GM18909 (cell line): ENCODE results near the gene PER1.

Source experiments
- ATAC-seq: cut with Tn5 transposase; IDR thresholded peaks from one replicate; pipeline ENCODE4 v1.9.1; 2021; ENCODE audit warnings: mild to moderate bottlenecking; ENCODE audit not compliant: unreplicated experiment, poor library complexity

Gene PER1

GRCh38 chr17:8152112-8152775 is at the start of gene PER1:
Gene PER1 (minus strand): TSS chr17:8152404. CDS start chr17:8150706, 1,698 bp downstream.
- no peak for ATAC-seq

- peak; percentile 31 for ATAC-seq
Observed at GRCh38 chr17:8192070-8192815, 40.0 kb upstream of the PER1 start.

- no peak for ATAC-seq
Observed at GRCh38 chr17:8190506-8190905, 38.3 kb upstream of the PER1 start.

GRCh38 chr17:8189711-8190477 is 37.7 kb upstream of the PER1 start, which contains the start of gene BORCS6:
Gene BORCS6 (minus strand): TSS chr17:8190180. CDS start chr17:8190140, 40 bp downstream.
- peak; percentile 49 for ATAC-seq

GRCh38 chr17:8189041-8189710 is 37.0 kb upstream of the PER1 start:
- ATAC-seq = no peak

GRCh38 chr17:8188263-8188839 is 36.1 kb upstream of the PER1 start:
- no peak for ATAC-seq

- peak; percentile 35 for ATAC-seq
Observed at GRCh38 chr17:8187517-8188262, 35.5 kb upstream of the PER1 start.

GRCh38 chr17:8186787-8187516 is 34.7 kb upstream of the PER1 start:
- ATAC-seq = peak; percentile 31

- peak; percentile 1 for ATAC-seq
Observed at GRCh38 chr17:8186446-8186786, 34.2 kb upstream of the PER1 start.

GRCh38 chr17:8185582-8186445 is 33.6 kb upstream of the PER1 start:
- peak; percentile 32 for ATAC-seq

GRCh38 chr17:8176998-8177731 is 25.0 kb upstream of the PER1 start:
- no peak for ATAC-seq

- ATAC-seq = peak; percentile 43
Observed at GRCh38 chr17:8176197-8176940, 24.2 kb upstream of the PER1 start, which contains the start of gene TMEM107. Gene TMEM107 (minus strand): TSS chr17:8176380. CDS start chr17:8176286, 94 bp downstream.

- ATAC-seq = peak; percentile 11
Observed at GRCh38 chr17:8175795-8176196, 23.6 kb upstream of the PER1 start.

- no peak for ATAC-seq
Observed at GRCh38 chr17:8173871-8174322, 21.7 kb upstream of the PER1 start.

GRCh38 chr17:8173056-8173870 is 21.1 kb upstream of the PER1 start:
- ATAC-seq = peak; percentile 77
